ENCODE measurements around the gene HFE. TPM values are rescaled to one million over a fixed set of nuclear protein-coding genes. Genes with fewer than 3 reads are reported as not detected.

Gene HFE
- polyA plus RNA-seq, 1 donor from 2014 or later: not detected

GRCh38 chr6:26053992-26054780, 33.0 kb upstream of the HFE start:
- TF ChIP-seq POLR2AphosphoS5 (IDR thresholded peaks at IDR 0.05) (no peak), EZH2 (IDR thresholded peaks at IDR 0.05; ENCODE audit: borderline replicate concordance, insufficient read depth, low read length, poor library complexity, severe bottlenecking) (no peak), MXI1 (conservative IDR thresholded peaks at IDR 0.05; ENCODE audit: poor library complexity, severe bottlenecking) (no peak), SMC3 (conservative IDR thresholded peaks at IDR 0.05; ENCODE audit: poor library complexity) (no peak), TAF1 (IDR thresholded peaks at IDR 0.05; ENCODE audit: low read depth) (no peak), REST (IDR thresholded peaks at IDR 0.05; ENCODE audit: borderline replicate concordance) (no peak), EP300 (conservative IDR thresholded peaks at IDR 0.05; ENCODE audit: poor library complexity, severe bottlenecking) (no peak), RAD21 (conservative IDR thresholded peaks at IDR 0.05) (no peak), CTCF (IDR thresholded peaks at IDR 0.05; ENCODE audit: poor library complexity, severe bottlenecking) (no peak)
- peak overlapping the region; percentile 77 for H3K4me2 ChIP-seq (ENCODE audit: low read length)
- no peaks in the 10 kb centered on the region for H3K36me3 ChIP-seq (ENCODE audit: insufficient read depth, low read length)
- no peaks in the 10 kb centered on the region for H3K9me3 ChIP-seq (ENCODE audit: low read length)
- peaks cover 7% of the 10 kb centered on the region for H3F3A ChIP-seq (ENCODE audit: insufficient read depth, low read length, poor library complexity, severe bottlenecking)
- H3K4me3 ChIP-seq (ENCODE audit: low read length): peak overlapping the region; percentile 76
- peak overlapping the region; percentile 62 for H3K9ac ChIP-seq (ENCODE audit: low read length)
- H3K9me2 ChIP-seq (ENCODE audit: insufficient read depth, low read length): no peaks in the 10 kb centered on the region
- H3K79me2 ChIP-seq (replicated peaks; ENCODE audit: insufficient read depth, low read length): no peaks in the 10 kb centered on the region
- H4K20me1 ChIP-seq (ENCODE audit: insufficient read depth): no peaks in the 10 kb centered on the region
- no peaks in the 10 kb centered on the region for H3K27me3 ChIP-seq (ENCODE audit: insufficient read depth, low read depth, low read length)
- H2AFZ ChIP-seq (ENCODE audit: low read depth, low read length): peak overlapping the region; percentile 71
- H3K27ac ChIP-seq (ENCODE audit: low read length): peak overlapping the region; percentile 70

- Histone ChIP-seq H3K79me2 (replicated peaks; ENCODE audit: insufficient read depth, low read length) (no peaks in the 10 kb centered on the region), H3K9me2 (ENCODE audit: insufficient read depth, low read length) (no peaks in the 10 kb centered on the region), H3K27ac (ENCODE audit: low read length) (peak overlapping the region; percentile 70), H3K4me3 (ENCODE audit: low read length) (peak overlapping the region; percentile 76), H3K36me3 (ENCODE audit: insufficient read depth, low read length) (no peaks in the 10 kb centered on the region), H2AFZ (ENCODE audit: low read depth, low read length) (peak overlapping the region; percentile 71), H3K9ac (ENCODE audit: low read length) (peak overlapping the region; percentile 62), H3K4me2 (ENCODE audit: low read length) (peak overlapping the region; percentile 77), H3K27me3 (ENCODE audit: insufficient read depth, low read depth, low read length) (no peaks in the 10 kb centered on the region), H4K20me1 (ENCODE audit: insufficient read depth) (no peaks in the 10 kb centered on the region), H3K9me3 (ENCODE audit: low read length) (no peaks in the 10 kb centered on the region), H3F3A (ENCODE audit: insufficient read depth, low read length, poor library complexity, severe bottlenecking) (peaks cover 7% of the 10 kb centered on the region)
- TF ChIP-seq CTCF (IDR thresholded peaks at IDR 0.05; ENCODE audit: poor library complexity, severe bottlenecking): no peak
- peak; percentile 47 for TF ChIP-seq REST (IDR thresholded peaks at IDR 0.05; ENCODE audit: borderline replicate concordance)
- no peak for TF ChIP-seq SMC3 (conservative IDR thresholded peaks at IDR 0.05; ENCODE audit: poor library complexity)
- peak; percentile 89 for TF ChIP-seq MXI1 (conservative IDR thresholded peaks at IDR 0.05; ENCODE audit: poor library complexity, severe bottlenecking)
- TF ChIP-seq TAF1 (IDR thresholded peaks at IDR 0.05; ENCODE audit: low read depth): peak; percentile 65
- no peak for TF ChIP-seq RAD21 (conservative IDR thresholded peaks at IDR 0.05)
These were observed 32.2 kb upstream of the HFE start for GRCh38 chr6:26054781-26055718.
